ENCODE results near the gene CRX.

GRCh38 chr19:47854459-47854858 lies 32.7 kb downstream of the CRX start:
- TF ChIP-seq ZBTB43 (CRISPR knock-in tag; conservative IDR thresholded peaks at IDR 0.05) (no peak), SRF (IDR thresholded peaks at IDR 0.05; ENCODE audit: low read depth, low read length) (no peak), MYC (CRISPR knock-in tag; IDR thresholded peaks at IDR 0.05; ENCODE audit: borderline replicate concordance) (no peak), ELK4 (CRISPR knock-in tag; IDR thresholded peaks at IDR 0.05; ENCODE audit: borderline replicate concordance) (no peak), FIP1L1 (IDR thresholded peaks at IDR 0.05; ENCODE audit: borderline replicate concordance, insufficient read depth, low read depth, low read length) (no peak), ETS1 (CRISPR knock-in tag; IDR thresholded peaks at IDR 0.05) (no peak), CTCF (CRISPR knock-in tag; IDR thresholded peaks at IDR 0.05) (no peak), POLR2AphosphoS2 (IDR thresholded peaks at IDR 0.05; ENCODE audit: low read depth, low read length) (no peak), TAF1 (CRISPR knock-in tag; IDR thresholded peaks at IDR 0.05) (no peak), ZNF782 (CRISPR knock-in tag; IDR thresholded peaks at IDR 0.05; ENCODE audit: borderline replicate concordance) (no peak), MAFF (IDR thresholded peaks at IDR 0.05; ENCODE audit: low read depth, low read length) (no peak), NR1H2 (CRISPR knock-in tag; IDR thresholded peaks at IDR 0.05; ENCODE audit: borderline replicate concordance, low read depth) (no peak), GLI4 (CRISPR knock-in tag; IDR thresholded peaks at IDR 0.05; ENCODE audit: borderline replicate concordance) (no peak), RAD21 (CRISPR knock-in tag; IDR thresholded peaks at IDR 0.05) (no peak)

All from HepG2 (cell line).